WERI-Rb-1 (cell line): ENCODE data around the gene PACSIN3.

Experiments
- DNase-seq: peaks from one replicate; pipeline ENCODE4 v3.0.0-alpha.2; 2020
- H3K27ac ChIP-seq: fragments of 250-450 bp; sonication (Bioruptor Pico); 2 replicates; pipeline ENCODE4 v1.5.1; 2020; ENCODE audit warnings: mild to moderate bottlenecking, moderate library complexity
- H3K27me3 ChIP-seq: fragments of 250-450 bp; sonication (Bioruptor Pico); 2 replicates; pipeline ENCODE4 v1.5.1; 2021; ENCODE audit warnings: mild to moderate bottlenecking, low read depth, moderate library complexity; ENCODE audit not compliant: insufficient read depth, severe bottlenecking
- H3K36me3 ChIP-seq: fragments of 250-450 bp; sonication (Bioruptor Pico); 2 replicates; pipeline ENCODE4 v1.5.1; 2020; ENCODE audit warnings: mild to moderate bottlenecking, moderate library complexity
- H3K4me3 ChIP-seq: 2 replicates; pipeline ENCODE4 v1.5.1; 2011; ENCODE audit warnings: low read depth, mild to moderate bottlenecking, control low read depth, low read length
- H3K9me3 ChIP-seq: fragments of 250-450 bp; sonication (Bioruptor Pico); 2 replicates; pipeline ENCODE4 v1.5.1; 2021; ENCODE audit warnings: mild to moderate bottlenecking, moderate library complexity; ENCODE audit not compliant: severe bottlenecking
- TF ChIP-seq, protein P1 (sequence below): IDR thresholded peaks from 2 replicates; pipeline ENCODE4 v1.5.1; 2011; ENCODE audit warnings: low read depth, mild to moderate bottlenecking, control low read depth, inconsistent platforms, low read length

Gene PACSIN3

DNA sequence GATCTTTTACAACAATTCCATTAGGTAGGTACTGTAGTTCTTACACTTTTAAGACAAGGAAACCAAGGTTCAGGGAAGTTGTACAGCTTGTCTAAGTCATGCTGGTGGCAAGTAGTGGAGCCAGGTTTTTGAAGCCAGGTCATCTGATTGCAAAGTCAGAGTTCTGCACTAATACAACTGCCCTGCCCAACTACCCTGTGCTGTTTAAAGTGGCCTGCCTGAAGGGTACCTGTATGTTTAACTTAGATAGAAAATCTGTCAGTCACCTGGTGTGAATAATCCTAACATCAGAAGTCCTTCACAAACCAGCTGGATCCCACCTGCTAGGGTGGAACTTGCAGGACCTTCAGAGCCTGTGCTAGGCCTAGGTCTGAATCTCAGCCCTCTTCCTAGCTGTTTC lies 53.7 kb downstream of the PACSIN3 start:
- DNase-seq: no peak
- Histone ChIP-seq H3K9me3 (no peaks in the 10 kb centered on the region), H3K36me3 (peaks cover 2% of the 10 kb centered on the region), H3K27ac (no peak overlapping the region), H3K27me3 (no peaks in the 10 kb centered on the region), H3K4me3 (no peak overlapping the region)
- TF ChIP-seq, protein P1, sequence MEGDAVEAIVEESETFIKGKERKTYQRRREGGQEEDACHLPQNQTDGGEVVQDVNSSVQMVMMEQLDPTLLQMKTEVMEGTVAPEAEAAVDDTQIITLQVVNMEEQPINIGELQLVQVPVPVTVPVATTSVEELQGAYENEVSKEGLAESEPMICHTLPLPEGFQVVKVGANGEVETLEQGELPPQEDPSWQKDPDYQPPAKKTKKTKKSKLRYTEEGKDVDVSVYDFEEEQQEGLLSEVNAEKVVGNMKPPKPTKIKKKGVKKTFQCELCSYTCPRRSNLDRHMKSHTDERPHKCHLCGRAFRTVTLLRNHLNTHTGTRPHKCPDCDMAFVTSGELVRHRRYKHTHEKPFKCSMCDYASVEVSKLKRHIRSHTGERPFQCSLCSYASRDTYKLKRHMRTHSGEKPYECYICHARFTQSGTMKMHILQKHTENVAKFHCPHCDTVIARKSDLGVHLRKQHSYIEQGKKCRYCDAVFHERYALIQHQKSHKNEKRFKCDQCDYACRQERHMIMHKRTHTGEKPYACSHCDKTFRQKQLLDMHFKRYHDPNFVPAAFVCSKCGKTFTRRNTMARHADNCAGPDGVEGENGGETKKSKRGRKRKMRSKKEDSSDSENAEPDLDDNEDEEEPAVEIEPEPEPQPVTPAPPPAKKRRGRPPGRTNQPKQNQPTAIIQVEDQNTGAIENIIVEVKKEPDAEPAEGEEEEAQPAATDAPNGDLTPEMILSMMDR: no peak

DNA sequence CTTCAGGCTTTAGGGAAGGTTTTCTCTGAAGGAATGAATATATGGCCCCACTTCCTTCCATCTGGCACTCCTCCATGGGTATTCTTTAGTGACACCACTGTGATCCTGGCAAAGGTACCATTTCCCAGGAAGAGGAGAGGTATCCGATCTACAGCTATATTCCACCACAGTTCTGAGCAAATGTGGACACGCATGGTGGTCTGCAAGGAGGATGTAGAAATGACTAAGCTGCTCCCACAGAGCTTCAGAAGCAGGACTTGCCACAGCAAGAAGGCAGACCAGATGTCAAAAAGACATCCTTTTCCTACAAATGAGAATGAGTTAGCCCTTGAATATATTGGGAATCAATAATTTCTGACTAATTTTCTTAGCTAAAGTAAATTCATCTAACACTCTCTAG lies 55.1 kb downstream of the PACSIN3 start:
- Histone ChIP-seq H3K9me3 (no peaks in the 10 kb centered on the region), H3K36me3 (no peaks in the 10 kb centered on the region), H3K27me3 (no peaks in the 10 kb centered on the region), H3K4me3 (no peak overlapping the region), H3K27ac (no peak overlapping the region)
- TF ChIP-seq, protein P1: no peak
- no peak for DNase-seq

DNA sequence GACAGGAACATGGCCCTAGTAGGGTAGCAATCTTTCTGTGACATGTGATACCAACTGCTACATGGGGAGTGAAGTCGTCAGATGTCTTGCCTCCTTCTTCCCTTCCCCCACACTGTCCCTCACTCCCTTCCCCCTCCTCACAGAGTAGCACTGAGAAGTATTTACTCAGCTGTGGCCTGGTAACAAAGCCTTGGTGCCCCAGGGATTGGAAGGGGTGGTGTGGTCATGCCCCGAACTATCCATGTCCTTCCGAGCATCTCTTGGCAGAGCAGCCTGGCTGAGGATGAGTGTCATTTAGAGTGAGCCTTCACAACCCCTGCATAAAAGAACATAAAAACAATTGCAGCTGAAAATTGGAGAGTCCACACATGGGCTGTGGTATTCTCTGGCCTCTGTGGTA lies 55.7 kb downstream of the PACSIN3 start:
- Histone ChIP-seq H3K27ac (no peak overlapping the region), H3K27me3 (no peaks in the 10 kb centered on the region), H3K4me3 (no peak overlapping the region), H3K9me3 (no peaks in the 10 kb centered on the region), H3K36me3 (no peaks in the 10 kb centered on the region)
- TF ChIP-seq, protein P1: no peak
- DNase-seq: no peak
